Stomach (tissue), 9 donors: ENCODE measurements around the gene SLC6A18. TPM values are rescaled to one million over a fixed set of nuclear protein-coding genes. Genes with fewer than 3 reads are reported as not detected.
"Not testable (repeated sequence)": the region's sequence is repeated elsewhere in the genome, so short reads cannot be mapped to it uniquely, and the experiment has no call there.

ENCODE experiments used
- DNase-seq, 2 donors: peaks; one replicate each; pipeline versions ENCODE4 v3.0.0 to v3.0.0-alpha.2; 2013 to 2019
- H3K27ac ChIP-seq, 5 donors: fragments of 200-600 bp in 4 of 5; sonication (generic) in 4 of 5; one replicate each; pipeline ENCODE4 v1.5.1; 2013 to 2019; ENCODE audit warnings: mild to moderate bottlenecking in 1 of 5, moderate library complexity in 1 of 5
- H3K27me3 ChIP-seq, 3 donors: fragments of 200-600 bp; sonication (generic); one replicate each; pipeline ENCODE4 v1.5.1; 2017 to 2019; ENCODE audit warnings: mixed run types in 1 of 3
- H3K36me3 ChIP-seq, 4 donors: fragments of 200-600 bp; sonication (generic); 1 replicate in 3 of 4; 2 replicates in 1 of 4; pipeline ENCODE4 v1.5.1; 2016 to 2019
- H3K4me1 ChIP-seq, 4 donors: fragments of 200-600 bp; sonication (generic); one replicate each; pipeline ENCODE4 v1.5.1; 2016 to 2019
- H3K4me3 ChIP-seq, 4 donors: fragments of 200-600 bp; sonication (generic) in 3 of 4; one replicate each; pipeline ENCODE4 v1.5.1; 2016 to 2019; ENCODE audit warnings: mild to moderate bottlenecking in 1 of 4
- H3K9me3 ChIP-seq, 4 donors: fragments of 200-600 bp; sonication (generic); one replicate each; pipeline ENCODE4 v1.5.1; 2016 to 2019
- CTCF ChIP-seq, 7 experiments: fragments of 450-650 bp in 4 of 7; fragments of 200-600 bp in 3 of 7; sonication (generic) in 3 of 7; IDR thresholded peaks; one replicate each; pipeline ENCODE4 v1.5.1; 2016 to 2019; ENCODE audit warnings: antibody characterized with exemption in 7 of 7, control low read depth in 2 of 7, mild to moderate bottlenecking in 1 of 7
- EP300 ChIP-seq: sonication (generic); formaldehyde crosslinking; IDR thresholded peaks from one replicate; pipeline ENCODE4 v1.6.1; 2017; ENCODE audit warnings: antibody characterized with exemption
- POLR2A ChIP-seq, 4 donors: fragments of 450-650 bp; IDR thresholded peaks; one replicate each; pipeline ENCODE4 v1.6.1; 2016; ENCODE audit warnings: antibody characterized with exemption in 4 of 4, control low read depth in 2 of 4, mild to moderate bottlenecking in 1 of 4, moderate library complexity in 1 of 4
- POLR2AphosphoS5 ChIP-seq, 3 donors: sonication (generic); formaldehyde crosslinking; IDR thresholded peaks; one replicate each; pipeline ENCODE4 v1.6.1; 2016; ENCODE audit warnings: antibody characterized with exemption in 3 of 3
- WGBS, 5 donors: extraction: QIAGEN DNeasy Blood & Tissue Kit in 3 of 5; methylation state at CpG; one replicate each; pipeline versions ENCODE4 v1.1.5 to v1.1.7; 2013 to 2018; 5-methylcytosine and 5-hydroxymethylcytosine counted together
- intact Hi-C: fragments of 100-400 bp; cut with DNase I; formaldehyde crosslinking; loops from one replicate; pipeline ENCODE4 v1.15.1; 2023; ENCODE audit warnings: low total_unique reads
- polyA plus RNA-seq, 3 donors: library from polyadenylated mRNA; stranded (reverse); fragments of 200-250 nt; gene quantifications; one replicate each; pipeline ENCODE4 v1.2.3, GENCODE V29; 2013
- total RNA-seq, 5 donors: library from RNA; depleted of rRNA; stranded (reverse); fragments of >200 nt; gene quantifications; one replicate each; pipeline versions ENCODE4 v1.1.0 to v1.2.3, GENCODE V29; 2014 to 2016
- donor health status: healthy with polysubstance abuse.
- donor health status: Bipolar disorder and iron deficiency.
- donor health status: healthy.

The SLC6A18 gene
- total and polyA plus RNA-seq, 8 donors = not detected

- Histone ChIP-seq H3K27ac (no peak overlapping the region), H3K4me3 (no peak overlapping the region), H3K27me3 (peaks cover 0 to 7% (median 0%) of the 10 kb centered on the region in 3 donors), H3K4me1 (no peaks in the 10 kb centered on the region), H3K9me3 (peaks cover 0 to 11% (median 5%) of the 10 kb centered on the region in 4 donors), H3K36me3 (no peaks in the 10 kb centered on the region)
- 88 to 97% (median 94%) methylated on average over 10 to 12 of the region's 12 CpGs for WGBS, 5 donors
- intact Hi-C loops = no loop called here
- TF ChIP-seq EP300 = no peak
- no peak for TF ChIP-seq CTCF (IDR thresholded peaks at IDR 0.05)
- no peak for TF ChIP-seq POLR2AphosphoS5 (IDR thresholded peaks at IDR 0.05)
- TF ChIP-seq POLR2A (IDR thresholded peaks at IDR 0.05) = no peak
- DNase-seq = no peak
Observed at GRCh38 chr5:1285141-1285540, 60.0 kb downstream of the SLC6A18 start.

GRCh38 chr5:1285883-1286291 is 60.7 kb downstream of the SLC6A18 start:
- TF ChIP-seq EP300 = no peak
- intact Hi-C loops = no loop called here
- WGBS, 5 donors = 94 to 96% (median 95%) methylated on average over 25 of the region's 25 CpGs
- no peaks in the 10 kb centered on the region for H3K36me3 ChIP-seq
- no peak overlapping the region for H3K4me3 ChIP-seq
- no peaks in the 10 kb centered on the region for H3K4me1 ChIP-seq
- H3K27me3 ChIP-seq = peaks cover 0 to 10% (median 0%) of the 10 kb centered on the region in 3 donors
- H3K27ac ChIP-seq = no peak overlapping the region
- H3K9me3 ChIP-seq = peaks cover 0 to 11% (median 5%) of the 10 kb centered on the region in 4 donors
- no peak for DNase-seq

- Histone ChIP-seq H3K9me3 (peaks cover 0 to 11% (median 5%) of the 10 kb centered on the region in 4 donors), H3K36me3 (no peaks in the 10 kb centered on the region), H3K27ac (no peak overlapping the region), H3K4me1 (no peaks in the 10 kb centered on the region), H3K4me3 (no peak overlapping the region), H3K27me3 (peaks cover 0 to 38% (median 4%) of the 10 kb centered on the region in 3 donors)
- whole genome bisulfite sequencing, 5 donors = 91 to 96% (median 94%) methylated on average over 27 to 37 of the region's 37 CpGs
- no peak for TF ChIP-seq POLR2A (IDR thresholded peaks at IDR 0.05)
- TF ChIP-seq EP300 = no peak
- TF ChIP-seq CTCF (IDR thresholded peaks at IDR 0.05) = no peak
- no peak for TF ChIP-seq POLR2AphosphoS5 (IDR thresholded peaks at IDR 0.05)
- intact Hi-C loops = no loop called here
- DNase-seq = no peak
Observed at GRCh38 chr5:1288439-1289335, 63.5 kb downstream of the SLC6A18 start.

GRCh38 chr5:1289559-1289958 is 64.4 kb downstream of the SLC6A18 start:
- peaks cover 0 to 11% (median 5%) of the 10 kb centered on the region in 4 donors for H3K9me3 ChIP-seq
- WGBS, 5 donors = 91 to 94% (median 94%) methylated on average over 18 to 22 of the region's 32 CpGs; no CpG with 5 or more reads in 2 of the 5 donors
- DNase-seq, H3K4me1 ChIP-seq, H3K4me3 ChIP-seq, H3K27ac ChIP-seq, H3K36me3 ChIP-seq, intact Hi-C loops: not testable (repeated sequence)
- H3K27me3 ChIP-seq = peaks cover 0 to 46% (median 13%) of the 10 kb centered on the region in 3 donors

GRCh38 chr5:1290956-1291355 is 65.8 kb downstream of the SLC6A18 start:
- H3K4me3 ChIP-seq, H3K36me3 ChIP-seq, intact Hi-C loops, H3K27ac ChIP-seq, DNase-seq: not testable (repeated sequence)
- peaks cover 0 to 11% (median 5%) of the 10 kb centered on the region in 4 donors for H3K9me3 ChIP-seq
- 78 to 84% (median 81%) methylated on average over 19 to 24 of the region's 24 CpGs; no CpG with 5 or more reads in 1 of the 5 donors for WGBS, 5 donors
- H3K4me1 ChIP-seq = peaks cover 10 to 22% (median 22%) of the 10 kb centered on the region in 4 donors
- peaks cover 6 to 60% (median 25%) of the 10 kb centered on the region in 3 donors for H3K27me3 ChIP-seq
